ENCODE data around the gene PTPRM. TPM values are rescaled to one million over a fixed set of nuclear protein-coding genes. Genes with fewer than 3 reads are reported as not detected.

Gene PTPRM
- total and polyA plus RNA-seq, 2 experiments from 2014 or later = 1.6 to 5.3 TPM

DNA sequence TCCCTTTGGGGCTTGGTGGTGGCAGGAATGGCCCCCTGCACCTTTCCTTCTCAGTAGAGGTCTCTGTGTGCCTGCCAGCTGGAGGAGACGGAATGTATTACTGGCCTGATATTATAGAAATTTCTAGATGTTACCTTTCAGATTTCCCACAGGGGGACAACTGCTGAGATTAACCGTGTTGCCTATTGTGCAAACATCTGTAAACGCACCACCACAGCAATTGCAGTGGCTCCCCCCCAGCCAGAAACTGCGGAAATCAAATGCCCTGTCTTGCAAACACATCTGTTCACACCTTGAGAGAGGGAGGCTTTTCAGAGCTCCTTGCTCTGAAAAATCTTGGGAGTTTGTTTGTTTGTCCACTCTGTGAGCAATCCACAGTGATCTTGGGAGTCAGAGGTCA is 772.1 kb downstream of the PTPRM start:
- Mint-ChIP-seq H3K4me3 (no peak overlapping the region), H3K9me3 (no peaks in the 10 kb centered on the region), H3K27me3 (ENCODE audit: insufficient read depth, low read depth, poor library complexity) (peaks cover 1% of the 10 kb centered on the region), H3K27ac (no peak overlapping the region), H3K36me3 (ENCODE audit: low read depth) (no peaks in the 10 kb centered on the region), H3K4me1 (peaks cover 14% of the 10 kb centered on the region; the same call in 2 of the 3 replicates)
- H3K4me1 ChIP-seq (ENCODE audit: insufficient read depth) = no peaks in the 10 kb centered on the region; the same call in 1 of the 2 replicates
- no peak overlapping the region for H3K27ac ChIP-seq (ENCODE audit: low read depth)
- no peaks in the 10 kb centered on the region for H3K79me2 ChIP-seq (replicated peaks; ENCODE audit: insufficient read depth)
- H3K36me3 ChIP-seq (ENCODE audit: insufficient read depth) = no peaks in the 10 kb centered on the region
- ATAC-seq (no peak), DNase-seq (ENCODE audit: low spot score) (no peak)
- H2AFZ ChIP-seq = no peak overlapping the region
- TF ChIP-seq EZH2phosphoT487 (IDR thresholded peaks at IDR 0.05; ENCODE audit: unreplicated experiment) = no peak
- TF ChIP-seq EZH2 (IDR thresholded peaks at IDR 0.05; ENCODE audit: low read depth, unreplicated experiment) = no peak
- TF ChIP-seq ZNF331 (CRISPR knock-in tag; IDR thresholded peaks at IDR 0.05; ENCODE audit: low read depth) = no peak
- TF ChIP-seq NANOG (IDR thresholded peaks at IDR 0.05; ENCODE audit: borderline replicate concordance) = no peak
- no peak for TF ChIP-seq ETS1 (IDR thresholded peaks at IDR 0.05)
- TF ChIP-seq JUNB (IDR thresholded peaks at IDR 0.05; ENCODE audit: unreplicated experiment) = no peak
- TF ChIP-seq, protein P1, sequence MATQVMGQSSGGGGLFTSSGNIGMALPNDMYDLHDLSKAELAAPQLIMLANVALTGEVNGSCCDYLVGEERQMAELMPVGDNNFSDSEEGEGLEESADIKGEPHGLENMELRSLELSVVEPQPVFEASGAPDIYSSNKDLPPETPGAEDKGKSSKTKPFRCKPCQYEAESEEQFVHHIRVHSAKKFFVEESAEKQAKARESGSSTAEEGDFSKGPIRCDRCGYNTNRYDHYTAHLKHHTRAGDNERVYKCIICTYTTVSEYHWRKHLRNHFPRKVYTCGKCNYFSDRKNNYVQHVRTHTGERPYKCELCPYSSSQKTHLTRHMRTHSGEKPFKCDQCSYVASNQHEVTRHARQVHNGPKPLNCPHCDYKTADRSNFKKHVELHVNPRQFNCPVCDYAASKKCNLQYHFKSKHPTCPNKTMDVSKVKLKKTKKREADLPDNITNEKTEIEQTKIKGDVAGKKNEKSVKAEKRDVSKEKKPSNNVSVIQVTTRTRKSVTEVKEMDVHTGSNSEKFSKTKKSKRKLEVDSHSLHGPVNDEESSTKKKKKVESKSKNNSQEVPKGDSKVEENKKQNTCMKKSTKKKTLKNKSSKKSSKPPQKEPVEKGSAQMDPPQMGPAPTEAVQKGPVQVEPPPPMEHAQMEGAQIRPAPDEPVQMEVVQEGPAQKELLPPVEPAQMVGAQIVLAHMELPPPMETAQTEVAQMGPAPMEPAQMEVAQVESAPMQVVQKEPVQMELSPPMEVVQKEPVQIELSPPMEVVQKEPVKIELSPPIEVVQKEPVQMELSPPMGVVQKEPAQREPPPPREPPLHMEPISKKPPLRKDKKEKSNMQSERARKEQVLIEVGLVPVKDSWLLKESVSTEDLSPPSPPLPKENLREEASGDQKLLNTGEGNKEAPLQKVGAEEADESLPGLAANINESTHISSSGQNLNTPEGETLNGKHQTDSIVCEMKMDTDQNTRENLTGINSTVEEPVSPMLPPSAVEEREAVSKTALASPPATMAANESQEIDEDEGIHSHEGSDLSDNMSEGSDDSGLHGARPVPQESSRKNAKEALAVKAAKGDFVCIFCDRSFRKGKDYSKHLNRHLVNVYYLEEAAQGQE (IDR thresholded peaks at IDR 0.05; ENCODE audit: unreplicated experiment) = no peak
- no peak overlapping the region for H3K4me2 ChIP-seq
- no peaks in the 10 kb centered on the region for H3K27me3 ChIP-seq (ENCODE audit: insufficient read depth)
- no peaks in the 10 kb centered on the region for H3F3A ChIP-seq (replicated peaks; ENCODE audit: low read depth)
- H3K9me2 ChIP-seq (ENCODE audit: insufficient read depth) = no peaks in the 10 kb centered on the region
- H4K20me1 ChIP-seq (replicated peaks; ENCODE audit: insufficient read depth) = no peaks in the 10 kb centered on the region
- no peak overlapping the region for H3K4me3 ChIP-seq

DNA sequence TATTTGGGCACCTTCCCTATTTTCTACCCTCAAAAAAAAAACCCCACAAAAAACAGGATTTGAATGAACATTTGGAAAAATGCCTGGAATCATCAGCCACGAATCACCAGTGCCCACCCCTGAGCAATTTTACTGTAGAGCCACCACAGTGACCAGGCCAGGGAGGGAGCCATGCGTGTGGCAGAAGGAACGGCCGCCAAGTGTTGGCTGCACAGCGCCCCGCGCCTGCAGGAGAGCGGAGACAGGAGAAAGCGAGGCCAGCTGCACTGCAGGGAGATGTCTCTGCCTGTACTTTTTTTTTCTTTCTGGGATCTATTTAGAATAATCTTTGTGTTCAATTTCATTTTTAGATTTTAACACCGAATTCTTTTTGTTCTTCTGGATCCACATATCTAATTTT is 772.8 kb downstream of the PTPRM start:
- no peaks in the 10 kb centered on the region for H3F3A ChIP-seq (replicated peaks; ENCODE audit: low read depth)
- H2AFZ ChIP-seq = 0 out of 2 replicates have a peak overlapping the region, but pooled peaks have one; percentile 10
- peaks cover 1% of the 10 kb centered on the region for H3K27me3 Mint-ChIP-seq (ENCODE audit: insufficient read depth, low read depth, poor library complexity)
- H3K36me3 ChIP-seq (ENCODE audit: insufficient read depth) = no peaks in the 10 kb centered on the region
- H3K27me3 ChIP-seq (ENCODE audit: insufficient read depth) = no peaks in the 10 kb centered on the region
- H3K4me2 ChIP-seq = no peak overlapping the region
- no peak overlapping the region for H3K4me3 ChIP-seq
- H3K27ac ChIP-seq (ENCODE audit: low read depth) = no peak overlapping the region
- H3K79me2 ChIP-seq (replicated peaks; ENCODE audit: insufficient read depth) = no peaks in the 10 kb centered on the region
- no peaks in the 10 kb centered on the region for H3K9me3 Mint-ChIP-seq
- H3K9me2 ChIP-seq (ENCODE audit: insufficient read depth) = no peaks in the 10 kb centered on the region
- H3K4me1 Mint-ChIP-seq = peaks cover 14% of the 10 kb centered on the region; the same call in 2 of the 3 replicates
- no peak overlapping the region for H3K4me3 Mint-ChIP-seq
- H3K27ac Mint-ChIP-seq = no peak overlapping the region
- H3K4me1 ChIP-seq (ENCODE audit: insufficient read depth) = no peaks in the 10 kb centered on the region; the same call in 1 of the 2 replicates
- peak; percentile 38; the same call in 1 of the 3 replicates for ATAC-seq
- H4K20me1 ChIP-seq (replicated peaks; ENCODE audit: insufficient read depth) = no peaks in the 10 kb centered on the region
- no peaks in the 10 kb centered on the region for H3K36me3 Mint-ChIP-seq (ENCODE audit: low read depth)
- no peak for DNase-seq (ENCODE audit: low spot score)
- TF ChIP-seq CTCF (conservative IDR thresholded peaks at IDR 0.05; ENCODE audit: low read depth in 2 of 2) = 0 out of 4 replicates have a peak, but pooled peaks of 1 of the 2 experiments have one; percentile 6
- TF ChIP-seq, protein P2, sequence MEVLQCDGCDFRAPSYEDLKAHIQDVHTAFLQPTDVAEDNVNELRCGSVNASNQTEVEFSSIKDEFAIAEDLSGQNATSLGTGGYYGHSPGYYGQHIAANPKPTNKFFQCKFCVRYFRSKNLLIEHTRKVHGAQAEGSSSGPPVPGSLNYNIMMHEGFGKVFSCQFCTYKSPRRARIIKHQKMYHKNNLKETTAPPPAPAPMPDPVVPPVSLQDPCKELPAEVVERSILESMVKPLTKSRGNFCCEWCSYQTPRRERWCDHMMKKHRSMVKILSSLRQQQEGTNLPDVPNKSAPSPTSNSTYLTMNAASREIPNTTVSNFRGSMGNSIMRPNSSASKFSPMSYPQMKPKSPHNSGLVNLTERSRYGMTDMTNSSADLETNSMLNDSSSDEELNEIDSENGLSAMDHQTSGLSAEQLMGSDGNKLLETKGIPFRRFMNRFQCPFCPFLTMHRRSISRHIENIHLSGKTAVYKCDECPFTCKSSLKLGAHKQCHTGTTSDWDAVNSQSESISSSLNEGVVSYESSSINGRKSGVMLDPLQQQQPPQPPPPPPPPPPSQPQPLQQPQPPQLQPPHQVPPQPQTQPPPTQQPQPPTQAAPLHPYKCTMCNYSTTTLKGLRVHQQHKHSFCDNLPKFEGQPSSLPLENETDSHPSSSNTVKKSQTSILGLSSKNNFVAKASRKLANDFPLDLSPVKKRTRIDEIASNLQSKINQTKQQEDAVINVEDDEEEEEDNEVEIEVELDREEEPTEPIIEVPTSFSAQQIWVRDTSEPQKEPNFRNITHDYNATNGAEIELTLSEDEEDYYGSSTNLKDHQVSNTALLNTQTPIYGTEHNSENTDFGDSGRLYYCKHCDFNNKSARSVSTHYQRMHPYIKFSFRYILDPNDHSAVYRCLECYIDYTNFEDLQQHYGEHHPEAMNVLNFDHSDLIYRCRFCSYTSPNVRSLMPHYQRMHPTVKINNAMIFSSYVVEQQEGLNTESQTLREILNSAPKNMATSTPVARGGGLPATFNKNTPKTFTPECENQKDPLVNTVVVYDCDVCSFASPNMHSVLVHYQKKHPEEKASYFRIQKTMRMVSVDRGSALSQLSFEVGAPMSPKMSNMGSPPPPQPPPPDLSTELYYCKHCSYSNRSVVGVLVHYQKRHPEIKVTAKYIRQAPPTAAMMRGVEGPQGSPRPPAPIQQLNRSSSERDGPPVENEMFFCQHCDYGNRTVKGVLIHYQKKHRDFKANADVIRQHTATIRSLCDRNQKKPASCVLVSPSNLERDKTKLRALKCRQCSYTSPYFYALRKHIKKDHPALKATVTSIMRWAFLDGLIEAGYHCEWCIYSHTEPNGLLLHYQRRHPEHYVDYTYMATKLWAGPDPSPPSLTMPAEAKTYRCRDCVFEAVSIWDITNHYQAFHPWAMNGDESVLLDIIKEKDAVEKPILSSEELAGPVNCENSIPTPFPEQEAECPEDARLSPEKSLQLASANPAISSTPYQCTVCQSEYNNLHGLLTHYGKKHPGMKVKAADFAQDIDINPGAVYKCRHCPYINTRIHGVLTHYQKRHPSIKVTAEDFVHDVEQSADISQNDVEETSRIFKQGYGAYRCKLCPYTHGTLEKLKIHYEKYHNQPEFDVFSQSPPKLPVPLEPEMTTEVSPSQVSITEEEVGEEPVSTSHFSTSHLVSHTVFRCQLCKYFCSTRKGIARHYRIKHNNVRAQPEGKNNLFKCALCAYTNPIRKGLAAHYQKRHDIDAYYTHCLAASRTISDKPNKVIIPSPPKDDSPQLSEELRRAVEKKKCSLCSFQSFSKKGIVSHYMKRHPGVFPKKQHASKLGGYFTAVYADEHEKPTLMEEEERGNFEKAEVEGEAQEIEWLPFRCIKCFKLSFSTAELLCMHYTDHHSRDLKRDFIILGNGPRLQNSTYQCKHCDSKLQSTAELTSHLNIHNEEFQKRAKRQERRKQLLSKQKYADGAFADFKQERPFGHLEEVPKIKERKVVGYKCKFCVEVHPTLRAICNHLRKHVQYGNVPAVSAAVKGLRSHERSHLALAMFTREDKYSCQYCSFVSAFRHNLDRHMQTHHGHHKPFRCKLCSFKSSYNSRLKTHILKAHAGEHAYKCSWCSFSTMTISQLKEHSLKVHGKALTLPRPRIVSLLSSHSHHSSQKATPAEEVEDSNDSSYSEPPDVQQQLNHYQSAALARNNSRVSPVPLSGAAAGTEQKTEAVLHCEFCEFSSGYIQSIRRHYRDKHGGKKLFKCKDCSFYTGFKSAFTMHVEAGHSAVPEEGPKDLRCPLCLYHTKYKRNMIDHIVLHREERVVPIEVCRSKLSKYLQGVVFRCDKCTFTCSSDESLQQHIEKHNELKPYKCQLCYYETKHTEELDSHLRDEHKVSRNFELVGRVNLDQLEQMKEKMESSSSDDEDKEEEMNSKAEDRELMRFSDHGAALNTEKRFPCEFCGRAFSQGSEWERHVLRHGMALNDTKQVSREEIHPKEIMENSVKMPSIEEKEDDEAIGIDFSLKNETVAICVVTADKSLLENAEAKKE (CRISPR knock-in tag; IDR thresholded peaks at IDR 0.05) = no peak
- no peak for TF ChIP-seq EZH2phosphoT487 (IDR thresholded peaks at IDR 0.05; ENCODE audit: unreplicated experiment)
